Right lobe of liver (tissue), 4 donors: Measurements from ENCODE around the gene MACROD2.

ENCODE experiments used
- POLR2A ChIP-seq: fragments of 450-650 bp; IDR thresholded peaks from one replicate; pipeline ENCODE4 v1.6.1; 2017; ENCODE audit warnings: antibody characterized with exemption, mild to moderate bottlenecking
- TF ChIP-seq, protein P1 (sequence below), 4 donors: fragments of 200-600 bp in 3 of 4; fragments of 450-650 bp in 1 of 4; IDR thresholded peaks; one replicate each; pipeline versions ENCODE4 v1.5.1 to v1.8.0; 2016 to 2022; ENCODE audit warnings: antibody characterized with exemption in 4 of 4, mild to moderate bottlenecking in 2 of 4
- donor health status: DM: no; HTN: no; CAD: no.
- donor health status: DM: no; HTN: no; CAD: no.
- donor health status: DM: no; HTN: yes; CAD: no.

DNA sequence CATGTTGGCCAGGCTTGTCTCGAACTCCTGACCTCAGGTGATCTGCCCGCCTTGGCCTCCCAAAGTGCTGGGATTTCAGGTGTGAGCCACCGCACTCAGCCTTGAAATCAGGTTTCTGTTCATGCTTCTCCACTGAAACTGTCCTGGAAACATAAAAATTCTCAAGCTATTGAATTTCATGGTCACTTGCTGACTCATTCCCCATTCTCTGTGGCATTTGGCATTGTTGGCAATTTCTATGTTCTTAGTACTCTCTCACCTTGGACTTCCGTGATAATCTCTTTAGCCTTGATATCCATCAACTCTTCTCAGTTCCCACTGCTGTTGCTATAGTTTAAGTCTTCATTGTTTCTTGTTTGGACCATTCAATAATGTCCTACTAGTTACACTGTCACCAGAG is 11.1 kb upstream of the MACROD2 start:
- TF ChIP-seq, protein P1, sequence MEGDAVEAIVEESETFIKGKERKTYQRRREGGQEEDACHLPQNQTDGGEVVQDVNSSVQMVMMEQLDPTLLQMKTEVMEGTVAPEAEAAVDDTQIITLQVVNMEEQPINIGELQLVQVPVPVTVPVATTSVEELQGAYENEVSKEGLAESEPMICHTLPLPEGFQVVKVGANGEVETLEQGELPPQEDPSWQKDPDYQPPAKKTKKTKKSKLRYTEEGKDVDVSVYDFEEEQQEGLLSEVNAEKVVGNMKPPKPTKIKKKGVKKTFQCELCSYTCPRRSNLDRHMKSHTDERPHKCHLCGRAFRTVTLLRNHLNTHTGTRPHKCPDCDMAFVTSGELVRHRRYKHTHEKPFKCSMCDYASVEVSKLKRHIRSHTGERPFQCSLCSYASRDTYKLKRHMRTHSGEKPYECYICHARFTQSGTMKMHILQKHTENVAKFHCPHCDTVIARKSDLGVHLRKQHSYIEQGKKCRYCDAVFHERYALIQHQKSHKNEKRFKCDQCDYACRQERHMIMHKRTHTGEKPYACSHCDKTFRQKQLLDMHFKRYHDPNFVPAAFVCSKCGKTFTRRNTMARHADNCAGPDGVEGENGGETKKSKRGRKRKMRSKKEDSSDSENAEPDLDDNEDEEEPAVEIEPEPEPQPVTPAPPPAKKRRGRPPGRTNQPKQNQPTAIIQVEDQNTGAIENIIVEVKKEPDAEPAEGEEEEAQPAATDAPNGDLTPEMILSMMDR (IDR thresholded peaks at IDR 0.05): no peak
- no peak for TF ChIP-seq POLR2A
